ENCODE results near the gene FABP1.

FABP1 gene

GRCh38 chr2:88081924-88082608 is 45.8 kb downstream of the FABP1 start:
- DNase-seq (ENCODE audit: low read depth): no peak

- DNase-seq (ENCODE audit: low read depth): no peak
Measured at GRCh38 chr2:88080545-88080944, 47.3 kb downstream of the FABP1 start.

- DNase-seq (ENCODE audit: low read depth): no peak
Measured at GRCh38 chr2:88078643-88079172, 49.2 kb downstream of the FABP1 start.

GRCh38 chr2:88077080-88077479 is 50.8 kb downstream of the FABP1 start:
- no peak for DNase-seq (ENCODE audit: low read depth)

- no peak for DNase-seq (ENCODE audit: low read depth)
Measured at GRCh38 chr2:88074854-88075292, 53.0 kb downstream of the FABP1 start.

DNA sequence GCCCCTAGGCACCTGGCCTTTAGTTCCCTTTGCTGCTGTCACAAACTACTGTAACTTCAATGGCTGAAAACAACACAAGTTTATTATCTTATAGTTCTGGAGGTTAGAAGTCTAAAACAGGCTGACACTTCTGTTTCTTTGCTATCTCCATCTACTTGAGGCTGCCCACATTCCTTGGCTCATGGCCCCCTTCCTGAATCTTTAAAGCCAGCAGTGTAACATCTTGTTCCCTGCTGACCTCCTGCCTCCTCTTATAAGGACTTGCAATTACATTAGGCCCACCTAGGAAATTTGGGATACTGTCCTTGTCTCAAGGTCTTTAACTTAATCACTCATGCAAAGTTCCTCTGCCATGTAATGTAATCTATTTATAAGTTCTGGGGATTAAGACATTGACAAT is 53.7 kb downstream of the FABP1 start:
- DNase-seq (ENCODE audit: low read depth): no peak
